ENCODE measurements around the gene CLCN1.

GRCh38 chr7:143299346-143299745, 16.6 kb upstream of the CLCN1 start:
- TF ChIP-seq CTCF (conservative IDR thresholded peaks at IDR 0.05; ENCODE audit: low read depth, low read length) = no peak
- TF ChIP-seq EZH2 (IDR thresholded peaks at IDR 0.05; ENCODE audit: borderline replicate concordance, low read depth, low read length, poor library complexity, severe bottlenecking) = no peak

Measured in A673 (cell line).